SK-N-SH (cell line): ENCODE data around the gene AXIN1. TPM values are rescaled to one million over a fixed set of nuclear protein-coding genes. Genes with fewer than 3 reads are reported as not detected.

Experiments
- CTCF ChIA-PET: fragments of 300-600, 350-600 bp; formaldehyde crosslinking; extraction: SDS; loops from one replicate; lab custom pipeline; 2021; lab: Yijun Ruan, JAX
- POLR2A ChIA-PET: fragments of 350-600 bp; sonication (Branson Sonifier 250); formaldehyde crosslinking; extraction: SDS; loops from one replicate; lab custom pipeline; 2020; ENCODE audit warnings: antibody characterized with exemption, inconsistent platforms; lab: Yijun Ruan, JAX
- DNase-seq: peaks from one replicate; pipeline ENCODE4 v3.0.0; 2012
- H2AFZ ChIP-seq: fragments of 200-600 bp; sonication (generic); 2 replicates; pipeline ENCODE4 v1.8.1; 2016; ENCODE audit warnings: antibody characterized with exemption, mild to moderate bottlenecking, low read depth
- H3F3A ChIP-seq: fragments of 200-600 bp; sonication (generic); replicated peaks from 2 replicates; pipeline ENCODE3; 2016; ENCODE audit warnings: antibody characterized with exemption, mild to moderate bottlenecking; ENCODE audit not compliant: insufficient read depth
- H3K27ac ChIP-seq, 2 experiments: fragments of 200-500 bp in 1 of 2; fragments of 200-600 bp in 1 of 2; sonication (Bioruptor generic) in 1 of 2; sonication (generic), shearing (Covaris generic) in 1 of 2; 2 replicates each; pipeline versions ENCODE4 v1.5.1 to v1.6.1; 2014 to 2016; ENCODE audit warnings: low read depth in 2 of 2, inconsistent platforms in 1 of 2, low read length in 1 of 2, mild to moderate bottlenecking in 1 of 2, mixed read lengths in 1 of 2
- H3K27me3 ChIP-seq: fragments of 200-600 bp; sonication (generic), shearing (Covaris generic); 2 replicates; pipeline ENCODE4 v1.6.1; 2016; ENCODE audit warnings: mixed run types; ENCODE audit not compliant: insufficient read depth
- H3K36me3 ChIP-seq, 2 experiments: fragments of 200-500 bp in 1 of 2; fragments of 200-600 bp in 1 of 2; sonication (Bioruptor generic) in 1 of 2; sonication (generic) in 1 of 2; replicated peaks in 1 of 2; 2 replicates each; pipeline versions ENCODE3 to v1.5.1; 2014 to 2016; ENCODE audit warnings: low read length in 1 of 2, mild to moderate bottlenecking in 1 of 2; ENCODE audit not compliant: insufficient read depth in 2 of 2, control insufficient read depth in 1 of 2
- H3K4me1 ChIP-seq, 2 experiments: fragments of 200-500 bp in 1 of 2; fragments of 200-600 bp in 1 of 2; sonication (Bioruptor generic) in 1 of 2; sonication (generic), shearing (Covaris generic) in 1 of 2; 2 replicates each; pipeline versions ENCODE4 v1.5.1 to v1.6.1; 2014 to 2016; ENCODE audit warnings: low read depth in 1 of 2, low read length in 1 of 2, mixed run types in 1 of 2; ENCODE audit not compliant: insufficient read depth in 2 of 2, control insufficient read depth in 1 of 2
- H3K4me2 ChIP-seq: fragments of 200-600 bp; sonication (generic), shearing (Covaris generic); 2 replicates; pipeline ENCODE4 v1.6.1; 2017; ENCODE audit warnings: mixed run types
- H3K4me3 ChIP-seq, 2 experiments: fragments of 200-500 bp in 1 of 2; fragments of 200-600 bp in 1 of 2; sonication (Bioruptor generic) in 1 of 2; sonication (generic), shearing (Covaris generic) in 1 of 2; 2 replicates each; pipeline versions ENCODE4 v1.5.1 to v1.8.1; 2014 to 2016; ENCODE audit warnings: low read depth in 2 of 2, inconsistent platforms in 1 of 2, low read length in 1 of 2, mild to moderate bottlenecking in 1 of 2, mixed read lengths in 1 of 2, moderate library complexity in 1 of 2
- H3K79me2 ChIP-seq: fragments of 200-600 bp; sonication (generic); 2 replicates; pipeline ENCODE4 v1.8.1; 2017; ENCODE audit warnings: mild to moderate bottlenecking; ENCODE audit not compliant: insufficient read depth
- H3K9ac ChIP-seq: fragments of 200-600 bp; sonication (generic); 2 replicates; pipeline ENCODE4 v1.6.1; 2017; ENCODE audit warnings: mixed run types
- H3K9me2 ChIP-seq: fragments of 200-600 bp; sonication (generic); 2 replicates; pipeline ENCODE4 v1.6.1; 2017; ENCODE audit warnings: mixed run types
- H3K9me3 ChIP-seq: fragments of 200-600 bp; sonication (generic); 2 replicates; pipeline ENCODE4 v1.6.1; 2017; ENCODE audit warnings: mixed run types, mild to moderate bottlenecking, moderate library complexity
- H4K20me1 ChIP-seq: fragments of 200-600 bp; sonication (generic); 2 replicates; pipeline ENCODE4 v1.6.1; 2017; ENCODE audit warnings: mild to moderate bottlenecking, mixed run types; ENCODE audit not compliant: insufficient read depth
- CTCF ChIP-seq: fragments of 200-600 bp; sonication (generic); IDR thresholded peaks from 2 replicates; pipeline ENCODE4 v1.6.1; 2017; ENCODE audit warnings: antibody characterized with exemption, mild to moderate bottlenecking, moderate library complexity
- EP300 ChIP-seq, 2 experiments: IDR thresholded peaks; 2 replicates each; pipeline versions ENCODE4 v1.4.0 to v1.6.1; 2012; ENCODE audit warnings: borderline replicate concordance in 1 of 2, low read depth in 1 of 2, low read length in 1 of 2
- FOSL2 ChIP-seq: IDR thresholded peaks from 2 replicates; pipeline ENCODE4 v1.4.0; 2012; ENCODE audit warnings: low read depth, mild to moderate bottlenecking, moderate library complexity, borderline replicate concordance
- FOXJ3 ChIP-seq: sonication (generic); formaldehyde crosslinking; IDR thresholded peaks from 2 replicates; pipeline ENCODE4 v1.5.1; 2020; ENCODE audit warnings: mild to moderate bottlenecking, missing genetic modification reagents
- FOXM1 ChIP-seq: IDR thresholded peaks from 2 replicates; pipeline ENCODE4 v1.4.0; 2012; ENCODE audit warnings: low read depth, mild to moderate bottlenecking
- GABPA ChIP-seq: IDR thresholded peaks from 2 replicates; pipeline ENCODE4 v1.4.0; 2012; ENCODE audit warnings: low read depth, mild to moderate bottlenecking
- GATA2 ChIP-seq: sonication (generic); formaldehyde crosslinking; IDR thresholded peaks from 2 replicates; pipeline ENCODE4 v1.5.0; 2020; ENCODE audit warnings: mild to moderate bottlenecking, missing genetic modification reagents
- IRF3 ChIP-seq: fragments of 150-350 bp; IDR thresholded peaks from 2 replicates; pipeline ENCODE4 v1.6.1; 2016; ENCODE audit warnings: mild to moderate bottlenecking, low read depth, low read length
- JUND ChIP-seq: IDR thresholded peaks from 2 replicates; pipeline ENCODE4 v1.4.0; 2012
- MAX ChIP-seq: IDR thresholded peaks from 2 replicates; pipeline ENCODE4 v1.4.0; 2012; ENCODE audit warnings: low read depth
- MEF2A ChIP-seq: IDR thresholded peaks from 2 replicates; pipeline ENCODE4 v1.4.0; 2012; ENCODE audit warnings: low read depth, borderline replicate concordance
- NFIC ChIP-seq: IDR thresholded peaks from 2 replicates; pipeline ENCODE4 v1.4.0; 2012; ENCODE audit warnings: borderline replicate concordance
- NRF1 ChIP-seq: IDR thresholded peaks from 2 replicates; pipeline ENCODE4 v1.6.1; 2012; ENCODE audit warnings: low read depth, mild to moderate bottlenecking, low read length
- POLR2AphosphoS5 ChIP-seq: IDR thresholded peaks from 2 replicates; pipeline ENCODE4 v1.6.1; 2012; ENCODE audit warnings: low read depth, low read length
- RAD21 ChIP-seq: IDR thresholded peaks from 2 replicates; pipeline ENCODE4 v1.6.1; 2012; ENCODE audit warnings: mild to moderate bottlenecking, low read length
- RCOR1 ChIP-seq: fragments of 150-350 bp; IDR thresholded peaks from 2 replicates; pipeline ENCODE4 v1.6.1; 2017; ENCODE audit warnings: antibody characterized with exemption, low read length
- RFX5 ChIP-seq: IDR thresholded peaks from 2 replicates; pipeline ENCODE4 v1.6.1; 2012; ENCODE audit warnings: mild to moderate bottlenecking, improper control_type of control experiment, low read length
- RXRA ChIP-seq: IDR thresholded peaks from 2 replicates; pipeline ENCODE4 v1.4.0; 2012; ENCODE audit warnings: low read depth, mild to moderate bottlenecking, borderline replicate concordance
- SIN3A ChIP-seq: IDR thresholded peaks from 2 replicates; pipeline ENCODE4 v1.6.1; 2012; ENCODE audit warnings: low read depth, mild to moderate bottlenecking, low read length, moderate library complexity, borderline replicate concordance
- SMC3 ChIP-seq: IDR thresholded peaks from 2 replicates; pipeline ENCODE4 v1.6.1; 2012; ENCODE audit warnings: low read depth, low read length, improper control_type of control experiment
- TCF12 ChIP-seq: IDR thresholded peaks from 2 replicates; pipeline ENCODE4 v1.4.0; 2012
- TEAD4 ChIP-seq: IDR thresholded peaks from 2 replicates; pipeline ENCODE4 v1.4.0; 2012; ENCODE audit warnings: mild to moderate bottlenecking, borderline replicate concordance; ENCODE audit not compliant: insufficient read depth
- USF2 ChIP-seq: fragments of 150-350 bp; IDR thresholded peaks from 2 replicates; pipeline ENCODE4 v1.6.1; 2017; ENCODE audit warnings: antibody characterized with exemption, low read length, low read depth, borderline replicate concordance
- YY1 ChIP-seq: IDR thresholded peaks from 2 replicates; pipeline ENCODE4 v1.4.0; 2012; ENCODE audit warnings: low read depth, mild to moderate bottlenecking
- ZBTB33 ChIP-seq: IDR thresholded peaks from 2 replicates; pipeline ENCODE4 v1.4.0; 2012; ENCODE audit warnings: low read depth, borderline replicate concordance
- WGBS: methylation state at CpG from one replicate; pipeline ENCODE4 v1.1.6; 2017; ENCODE audit warnings: low lambda C conversion rate; 5-methylcytosine and 5-hydroxymethylcytosine counted together
- polyA plus RNA-seq, 3 experiments: library from polyadenylated mRNA; depleted of rRNA; stranded (reverse); fragments of >200 nt; gene quantifications; 2 replicates each; pipeline ENCODE4 v1.2.3, GENCODE V29; 2012

AXIN1 gene
- polyA plus RNA-seq, 1 of the 3 experiments (the other 2 are of a cell fraction): 19.9 TPM

- ChIA-PET CTCF (interaction anchor here (0.5 to 2.8 kb wide), 4 partner anchors 10 to 302 kb away, joined by 3 to 15 read pairs (median 5); partner anchors contain the start of gene RAB11FIP3), POLR2A (interaction anchor here (1.0 kb wide), 1 partner anchor 219 kb away, joined by 3 read pairs; no protein-coding TSS in a partner anchor)
- H2AFZ ChIP-seq: peak within 1 kb of the TSS; percentile 58; the same call in 1 of the 2 replicates
- 0 out of 2 replicates have a peak, but pooled peaks cover 10% of the 10 kb centered on the region for H4K20me1 ChIP-seq
- H3K79me2 ChIP-seq: peaks cover 14% of the 10 kb centered on the region
- H3K36me3 ChIP-seq: peaks cover 0 to 17% of the 10 kb centered on the region in 2 experiments
- peak within 1 kb of the TSS; percentile 89 for H3K4me2 ChIP-seq
- H3K9me3 ChIP-seq: no peaks in the 10 kb centered on the region
- no peaks in the 10 kb centered on the region for H3K9me2 ChIP-seq
- WGBS: 2% methylated on average over 33 of the region's 91 CpGs
- H3K4me1 ChIP-seq: peaks cover 0 to 16% of the 10 kb centered on the region in 2 experiments; a peak in 1 of 4 replicates
- H3K4me3 ChIP-seq: peak within 1 kb of the TSS; percentile 74 to 79
- H3K27me3 ChIP-seq: no peaks in the 10 kb centered on the region
- DNase-seq: peak; percentile 99
- peaks cover 40% of the 10 kb centered on the region for H3F3A ChIP-seq
- H3K9ac ChIP-seq: peak within 1 kb of the TSS; percentile 81
- H3K27ac ChIP-seq: peak within 1 kb of the TSS; percentile 63 to 85
- TF ChIP-seq RFX5 (no peak), FOSL2 (no peak), FOXJ3 (CRISPR knock-in tag) (no peak), MEF2A (no peak), NRF1 (peak; percentile 72), SIN3A (peak; percentile 66; the same call in 1 of the 2 replicates), RXRA (no peak), EP300 (IDR thresholded peaks at IDR 0.05; ENCODE audit: borderline replicate concordance in 1 of 2, low read depth in 1 of 2, low read length in 1 of 2) (no peak), YY1 (no peak), USF2 (no peak), NFIC (no peak), MAX (peak; percentile 59), GATA2 (no peak), FOXM1 (no peak), RAD21 (peak; percentile 43), GABPA (no peak), IRF3 (no peak), POLR2AphosphoS5 (peak; percentile 87), JUND (no peak; the same call in 1 of the 2 replicates), ZBTB33 (no peak), TEAD4 (0 out of 2 replicates have a peak, but pooled peaks have one; percentile 8), TCF12 (no peak), RCOR1 (0 out of 2 replicates have a peak, but pooled peaks have one; percentile 7), CTCF (peak; percentile 68), SMC3 (peak; percentile 32)
Measured at GRCh38 chr16:401468-402348, 49.2 kb upstream of the AXIN1 start, which contains the start of gene DECR2. Gene DECR2, plus strand, starts transcription at chr16:401885. Its CDS starts 79 bp downstream, at chr16:401964.
